ENCODE measurements around the gene CAMKMT. TPM values are rescaled to one million over a fixed set of nuclear protein-coding genes. Genes with fewer than 3 reads are reported as not detected.
"Not testable (repeated sequence)": the region's sequence is repeated elsewhere in the genome, so short reads cannot be mapped to it uniquely, and the experiment has no call there.

The CAMKMT gene
- total and polyA plus RNA-seq, 2 experiments from 2014 or later: 26.5 to 29.5 TPM

DNA sequence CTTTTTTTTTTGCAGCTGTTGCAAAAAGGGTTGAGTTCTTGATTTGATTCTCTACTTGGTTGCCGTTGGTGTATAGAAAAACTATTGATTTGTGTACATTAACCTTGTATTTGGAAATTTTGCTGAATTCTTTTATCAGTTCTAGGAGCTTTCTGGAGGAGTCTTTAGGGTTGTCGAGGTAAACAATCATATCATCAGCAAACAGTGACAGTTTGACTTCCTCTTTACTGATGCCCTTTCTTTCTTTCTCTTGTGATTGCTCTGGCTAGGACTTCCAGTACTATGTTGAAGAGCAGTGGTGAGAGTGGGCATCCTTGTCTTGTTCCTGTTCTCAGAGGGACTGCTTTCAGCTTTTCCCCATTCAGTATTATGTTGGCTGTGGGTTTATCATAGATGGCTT lies 23.5 kb downstream of the CAMKMT start:
- not testable (repeated sequence) for H3K27ac ChIP-seq (ENCODE audit: low read depth); H3K27me3 Mint-ChIP-seq (ENCODE audit: insufficient read depth, low read depth, poor library complexity); ATAC-seq; H2AFZ ChIP-seq; H3K4me3 Mint-ChIP-seq; H3K27me3 ChIP-seq (ENCODE audit: insufficient read depth); H4K20me1 ChIP-seq (replicated peaks; ENCODE audit: insufficient read depth); H3F3A ChIP-seq (replicated peaks; ENCODE audit: low read depth); H3K4me1 ChIP-seq (ENCODE audit: insufficient read depth); H3K27ac Mint-ChIP-seq; H3K36me3 ChIP-seq (ENCODE audit: insufficient read depth); DNase-seq (ENCODE audit: low spot score); H3K4me3 ChIP-seq; H3K9me2 ChIP-seq (ENCODE audit: insufficient read depth); H3K4me2 ChIP-seq
- H3K79me2 ChIP-seq (replicated peaks; ENCODE audit: insufficient read depth): peaks cover 52% of the 10 kb centered on the region
- H3K9me3 Mint-ChIP-seq: peaks cover 25% of the 10 kb centered on the region; the same call in 2 of the 3 replicates
- peaks cover 11% of the 10 kb centered on the region; the same call in 2 of the 3 replicates for H3K4me1 Mint-ChIP-seq
- H3K36me3 Mint-ChIP-seq (ENCODE audit: low read depth): peaks cover 52% of the 10 kb centered on the region

DNA sequence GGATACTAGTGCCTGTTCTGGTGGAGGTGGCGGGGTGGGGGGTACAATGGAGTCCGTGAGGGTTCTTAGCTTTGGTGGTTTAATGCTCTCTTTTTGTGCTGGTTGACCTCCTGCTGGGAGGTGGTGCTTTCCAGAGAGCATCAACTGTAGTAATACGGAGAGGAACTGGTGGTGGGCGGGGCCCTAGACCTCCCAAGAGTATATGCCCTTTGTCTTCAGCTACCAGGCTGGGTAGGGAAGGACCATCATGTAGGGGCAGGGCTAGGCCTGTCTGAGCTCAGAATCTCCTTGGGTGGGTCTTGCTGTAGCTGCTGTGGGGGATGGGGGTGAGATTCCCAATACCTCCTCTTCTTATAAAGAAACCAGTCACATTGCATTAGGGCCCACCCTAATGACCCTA lies 27.1 kb downstream of the CAMKMT start:
- Histone ChIP-seq H3K27me3 (ENCODE audit: insufficient read depth) (no peaks in the 10 kb centered on the region), H3K27ac (ENCODE audit: low read depth) (no peak overlapping the region), H3K4me1 (ENCODE audit: insufficient read depth) (peaks cover 8% of the 10 kb centered on the region; the same call in 1 of the 2 replicates), H3K4me3 (no peak overlapping the region), H3K36me3 (ENCODE audit: insufficient read depth) (peaks cover 5% of the 10 kb centered on the region; the same call in 1 of the 2 replicates), H2AFZ (no peak overlapping the region), H3K9me2 (ENCODE audit: insufficient read depth) (no peaks in the 10 kb centered on the region), H3F3A (replicated peaks; ENCODE audit: low read depth) (no peaks in the 10 kb centered on the region), H3K4me2 (no peak overlapping the region), H3K79me2 (replicated peaks; ENCODE audit: insufficient read depth) (peaks cover 45% of the 10 kb centered on the region), H4K20me1 (replicated peaks; ENCODE audit: insufficient read depth) (no peaks in the 10 kb centered on the region; the same call in none of the 2 replicates)
- Mint-ChIP-seq H3K36me3 (ENCODE audit: low read depth) (peaks cover 34% of the 10 kb centered on the region), H3K4me3 (no peak overlapping the region), H3K27me3 (ENCODE audit: insufficient read depth, low read depth, poor library complexity) (no peaks in the 10 kb centered on the region), H3K9me3 (peaks cover 25% of the 10 kb centered on the region; the same call in 2 of the 3 replicates), H3K4me1 (peaks cover 17% of the 10 kb centered on the region; the same call in 2 of the 3 replicates), H3K27ac (no peak overlapping the region)
- ATAC-seq: no peak
- TF ChIP-seq CREB1 (CRISPR knock-in tag; IDR thresholded peaks at IDR 0.05; ENCODE audit: low read depth) (no peak), ZNF331 (CRISPR knock-in tag; IDR thresholded peaks at IDR 0.05; ENCODE audit: low read depth) (no peak)
- TF ChIP-seq, protein P1, sequence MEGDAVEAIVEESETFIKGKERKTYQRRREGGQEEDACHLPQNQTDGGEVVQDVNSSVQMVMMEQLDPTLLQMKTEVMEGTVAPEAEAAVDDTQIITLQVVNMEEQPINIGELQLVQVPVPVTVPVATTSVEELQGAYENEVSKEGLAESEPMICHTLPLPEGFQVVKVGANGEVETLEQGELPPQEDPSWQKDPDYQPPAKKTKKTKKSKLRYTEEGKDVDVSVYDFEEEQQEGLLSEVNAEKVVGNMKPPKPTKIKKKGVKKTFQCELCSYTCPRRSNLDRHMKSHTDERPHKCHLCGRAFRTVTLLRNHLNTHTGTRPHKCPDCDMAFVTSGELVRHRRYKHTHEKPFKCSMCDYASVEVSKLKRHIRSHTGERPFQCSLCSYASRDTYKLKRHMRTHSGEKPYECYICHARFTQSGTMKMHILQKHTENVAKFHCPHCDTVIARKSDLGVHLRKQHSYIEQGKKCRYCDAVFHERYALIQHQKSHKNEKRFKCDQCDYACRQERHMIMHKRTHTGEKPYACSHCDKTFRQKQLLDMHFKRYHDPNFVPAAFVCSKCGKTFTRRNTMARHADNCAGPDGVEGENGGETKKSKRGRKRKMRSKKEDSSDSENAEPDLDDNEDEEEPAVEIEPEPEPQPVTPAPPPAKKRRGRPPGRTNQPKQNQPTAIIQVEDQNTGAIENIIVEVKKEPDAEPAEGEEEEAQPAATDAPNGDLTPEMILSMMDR (conservative IDR thresholded peaks at IDR 0.05; ENCODE audit: low read depth in 2 of 2): no peak
- TF ChIP-seq, protein P2, sequence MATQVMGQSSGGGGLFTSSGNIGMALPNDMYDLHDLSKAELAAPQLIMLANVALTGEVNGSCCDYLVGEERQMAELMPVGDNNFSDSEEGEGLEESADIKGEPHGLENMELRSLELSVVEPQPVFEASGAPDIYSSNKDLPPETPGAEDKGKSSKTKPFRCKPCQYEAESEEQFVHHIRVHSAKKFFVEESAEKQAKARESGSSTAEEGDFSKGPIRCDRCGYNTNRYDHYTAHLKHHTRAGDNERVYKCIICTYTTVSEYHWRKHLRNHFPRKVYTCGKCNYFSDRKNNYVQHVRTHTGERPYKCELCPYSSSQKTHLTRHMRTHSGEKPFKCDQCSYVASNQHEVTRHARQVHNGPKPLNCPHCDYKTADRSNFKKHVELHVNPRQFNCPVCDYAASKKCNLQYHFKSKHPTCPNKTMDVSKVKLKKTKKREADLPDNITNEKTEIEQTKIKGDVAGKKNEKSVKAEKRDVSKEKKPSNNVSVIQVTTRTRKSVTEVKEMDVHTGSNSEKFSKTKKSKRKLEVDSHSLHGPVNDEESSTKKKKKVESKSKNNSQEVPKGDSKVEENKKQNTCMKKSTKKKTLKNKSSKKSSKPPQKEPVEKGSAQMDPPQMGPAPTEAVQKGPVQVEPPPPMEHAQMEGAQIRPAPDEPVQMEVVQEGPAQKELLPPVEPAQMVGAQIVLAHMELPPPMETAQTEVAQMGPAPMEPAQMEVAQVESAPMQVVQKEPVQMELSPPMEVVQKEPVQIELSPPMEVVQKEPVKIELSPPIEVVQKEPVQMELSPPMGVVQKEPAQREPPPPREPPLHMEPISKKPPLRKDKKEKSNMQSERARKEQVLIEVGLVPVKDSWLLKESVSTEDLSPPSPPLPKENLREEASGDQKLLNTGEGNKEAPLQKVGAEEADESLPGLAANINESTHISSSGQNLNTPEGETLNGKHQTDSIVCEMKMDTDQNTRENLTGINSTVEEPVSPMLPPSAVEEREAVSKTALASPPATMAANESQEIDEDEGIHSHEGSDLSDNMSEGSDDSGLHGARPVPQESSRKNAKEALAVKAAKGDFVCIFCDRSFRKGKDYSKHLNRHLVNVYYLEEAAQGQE (IDR thresholded peaks at IDR 0.05; ENCODE audit: unreplicated experiment): no peak
- TF ChIP-seq, protein P3, sequence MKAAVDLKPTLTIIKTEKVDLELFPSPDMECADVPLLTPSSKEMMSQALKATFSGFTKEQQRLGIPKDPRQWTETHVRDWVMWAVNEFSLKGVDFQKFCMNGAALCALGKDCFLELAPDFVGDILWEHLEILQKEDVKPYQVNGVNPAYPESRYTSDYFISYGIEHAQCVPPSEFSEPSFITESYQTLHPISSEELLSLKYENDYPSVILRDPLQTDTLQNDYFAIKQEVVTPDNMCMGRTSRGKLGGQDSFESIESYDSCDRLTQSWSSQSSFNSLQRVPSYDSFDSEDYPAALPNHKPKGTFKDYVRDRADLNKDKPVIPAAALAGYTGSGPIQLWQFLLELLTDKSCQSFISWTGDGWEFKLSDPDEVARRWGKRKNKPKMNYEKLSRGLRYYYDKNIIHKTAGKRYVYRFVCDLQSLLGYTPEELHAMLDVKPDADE (IDR thresholded peaks at IDR 0.05): no peak
- no peak for DNase-seq (ENCODE audit: low spot score)

All from GM23338 (cell line).